HG02840 (cell line): ENCODE results near the gene HSF4.
A peak's percentile ranks its signal among the peaks of the same experiment; 100 is the strongest.

Experiments
- ATAC-seq: cut with Tn5 transposase; IDR thresholded peaks from one replicate; pipeline ENCODE4 v1.9.1; 2021; ENCODE audit warnings: mild to moderate bottlenecking, moderate library complexity, moderate number of reproducible peaks; ENCODE audit not compliant: unreplicated experiment, low FRiP score

The HSF4 gene

DNA sequence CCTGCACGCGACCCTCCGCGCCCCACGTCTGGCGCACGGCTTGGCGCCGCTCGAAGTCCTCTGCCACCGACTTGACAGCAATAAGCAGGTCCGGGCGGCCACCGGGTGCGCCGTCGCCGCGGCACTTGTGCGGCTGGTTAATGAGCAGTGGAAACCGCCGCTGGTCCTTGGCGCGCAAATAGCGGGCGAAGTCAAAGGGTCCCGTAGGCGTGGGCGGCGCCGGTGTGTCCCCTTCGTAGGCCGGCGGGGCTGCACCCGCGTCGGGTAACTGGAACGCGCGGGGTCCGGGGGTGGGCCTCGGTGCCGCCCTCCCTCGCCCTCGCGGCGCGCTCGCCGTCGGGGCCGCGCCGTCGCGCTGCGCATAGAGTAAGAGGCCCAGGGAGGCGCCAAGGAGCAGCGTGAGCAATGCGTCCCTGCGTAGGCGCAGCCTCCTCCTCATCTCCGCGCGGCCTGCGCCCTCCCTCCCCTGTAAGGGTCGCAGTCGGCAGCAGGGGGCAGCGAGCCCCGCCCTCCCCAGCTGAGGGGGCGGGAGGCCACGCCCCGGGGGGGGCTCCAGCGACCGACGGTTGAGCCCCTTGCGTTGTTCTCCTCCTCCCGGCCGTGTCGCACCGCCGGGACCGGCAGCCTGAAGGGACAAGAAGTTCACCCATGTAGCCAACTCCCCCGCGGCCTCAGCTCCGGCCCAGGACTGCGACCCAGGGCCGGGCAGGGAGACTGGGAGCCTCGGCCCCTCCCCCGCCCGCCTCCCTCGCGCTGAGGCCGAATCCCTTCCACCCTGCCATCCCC, 14.3 kb upstream of the HSF4 start:
- ATAC-seq, result no peak

DNA sequence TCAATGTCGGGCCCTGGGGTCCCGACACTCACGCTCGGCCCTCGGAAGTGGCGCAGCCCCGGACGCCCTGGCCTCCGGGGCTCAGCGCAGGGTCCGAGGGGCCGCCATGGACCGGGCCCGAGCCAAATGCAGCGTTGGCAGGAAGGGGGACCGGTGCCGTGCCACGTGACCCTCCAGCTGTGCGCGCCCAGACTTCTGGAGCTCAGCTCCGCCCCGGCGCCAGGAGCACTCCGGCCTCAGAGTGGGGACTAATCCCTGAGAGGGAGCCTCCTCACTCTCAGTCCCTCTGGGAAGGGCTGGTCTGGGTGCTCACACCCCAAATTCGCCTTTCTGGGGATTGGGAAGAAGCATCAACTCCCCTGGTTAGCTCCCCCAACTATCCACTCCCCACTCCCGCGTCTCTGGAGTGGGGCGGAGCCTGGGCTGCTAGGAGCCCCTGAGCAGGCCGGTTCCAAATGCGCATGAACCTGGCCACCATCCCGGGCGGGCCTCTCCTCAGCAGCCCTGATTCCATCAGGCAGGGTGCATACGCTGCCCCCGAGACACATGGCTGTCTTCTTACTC, 13.6 kb upstream of the HSF4 start, which contains the start of gene B3GNT9:
TSS of gene B3GNT9 (minus strand) at position 166 of the 564 bp plus-strand sequence. CDS start 513 bp downstream, outside the sequence.
- no peak for ATAC-seq

GRCh38 chr16:67151431-67152097, 13.0 kb upstream of the HSF4 start:
- no peak for ATAC-seq

DNA sequence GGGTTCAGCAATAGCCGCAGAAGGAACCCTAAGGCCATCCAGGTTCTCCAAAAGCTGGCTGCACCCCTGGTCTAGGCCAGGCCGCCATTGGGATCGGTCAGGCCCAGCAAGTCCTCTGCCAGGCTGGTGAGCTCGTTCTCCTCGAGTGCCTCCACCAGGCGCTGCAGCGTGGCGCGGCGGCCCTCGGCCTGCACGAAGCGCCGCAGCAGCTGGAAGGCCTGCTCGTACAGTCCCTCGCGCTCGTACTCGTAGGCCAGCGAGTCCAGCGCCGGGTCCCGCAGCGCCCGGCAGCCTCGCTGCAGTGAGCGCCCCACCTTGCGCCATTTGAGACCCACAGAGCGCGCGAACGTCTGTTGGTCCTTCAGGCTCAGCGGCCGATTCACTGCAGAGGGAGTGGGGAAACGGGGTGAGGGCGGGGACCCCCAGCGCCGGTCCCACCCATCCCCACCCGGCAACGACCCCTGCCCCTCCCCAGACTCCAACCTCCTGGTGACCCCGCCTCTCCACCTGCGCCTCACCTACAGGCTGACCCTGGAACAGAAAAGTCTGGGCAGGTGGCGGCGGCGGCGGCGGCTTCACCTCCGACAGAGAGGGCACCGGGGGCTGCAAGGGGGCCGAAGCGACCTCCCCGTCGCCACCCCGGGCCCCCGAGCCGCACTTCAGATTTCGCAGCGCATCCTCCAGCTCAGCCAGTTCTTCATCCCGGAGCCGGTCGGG, 9.8 kb upstream of the HSF4 start:
- ATAC-seq, result no peak

DNA sequence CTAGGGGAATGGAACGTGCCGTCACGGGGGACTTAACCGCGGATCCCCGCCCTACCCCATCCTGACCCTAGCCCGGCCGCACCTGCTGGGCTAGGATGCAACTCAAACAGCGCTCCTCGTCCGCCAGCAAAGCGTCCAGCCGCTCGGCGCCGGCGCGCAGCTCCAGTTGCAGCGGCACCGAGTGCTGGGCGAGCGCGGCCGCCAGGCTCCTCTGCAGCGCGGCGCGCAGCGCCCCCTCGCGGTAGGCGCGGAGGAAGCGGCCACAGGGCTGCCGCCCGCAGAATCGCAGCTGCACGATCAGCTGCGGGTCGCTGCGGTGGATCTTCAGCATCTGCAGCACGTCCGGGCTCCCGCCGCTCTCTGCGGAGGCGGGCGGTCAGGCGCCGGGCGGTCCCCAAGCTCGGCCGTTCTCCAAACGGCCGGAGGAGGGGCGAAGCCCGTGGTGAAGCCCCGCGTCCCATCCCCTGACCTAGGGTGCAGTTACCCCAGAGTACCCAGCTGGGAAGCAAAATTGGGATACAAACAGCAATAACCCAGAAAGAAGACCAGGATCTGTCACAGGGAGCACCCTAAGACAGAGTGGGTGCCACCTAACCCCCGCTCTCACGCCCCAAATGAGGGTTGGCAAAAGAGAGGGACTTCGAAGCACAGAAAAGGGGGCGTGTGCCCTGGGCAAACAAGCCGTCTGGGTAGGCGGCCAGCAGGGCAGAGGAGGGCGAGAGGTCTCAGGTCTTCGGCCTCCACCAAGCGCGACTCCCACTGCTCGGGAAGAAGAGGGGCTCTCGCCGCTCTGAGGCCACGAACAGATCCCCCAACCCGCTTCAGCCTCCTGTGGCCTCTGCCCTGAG, 9.0 kb upstream of the HSF4 start:
- ATAC-seq, result no peak

GRCh38 chr16:67156143-67156844, 8.3 kb upstream of the HSF4 start:
- no peak for ATAC-seq

GRCh38 chr16:67157106-67157748, 7.3 kb upstream of the HSF4 start:
- no peak for ATAC-seq

DNA sequence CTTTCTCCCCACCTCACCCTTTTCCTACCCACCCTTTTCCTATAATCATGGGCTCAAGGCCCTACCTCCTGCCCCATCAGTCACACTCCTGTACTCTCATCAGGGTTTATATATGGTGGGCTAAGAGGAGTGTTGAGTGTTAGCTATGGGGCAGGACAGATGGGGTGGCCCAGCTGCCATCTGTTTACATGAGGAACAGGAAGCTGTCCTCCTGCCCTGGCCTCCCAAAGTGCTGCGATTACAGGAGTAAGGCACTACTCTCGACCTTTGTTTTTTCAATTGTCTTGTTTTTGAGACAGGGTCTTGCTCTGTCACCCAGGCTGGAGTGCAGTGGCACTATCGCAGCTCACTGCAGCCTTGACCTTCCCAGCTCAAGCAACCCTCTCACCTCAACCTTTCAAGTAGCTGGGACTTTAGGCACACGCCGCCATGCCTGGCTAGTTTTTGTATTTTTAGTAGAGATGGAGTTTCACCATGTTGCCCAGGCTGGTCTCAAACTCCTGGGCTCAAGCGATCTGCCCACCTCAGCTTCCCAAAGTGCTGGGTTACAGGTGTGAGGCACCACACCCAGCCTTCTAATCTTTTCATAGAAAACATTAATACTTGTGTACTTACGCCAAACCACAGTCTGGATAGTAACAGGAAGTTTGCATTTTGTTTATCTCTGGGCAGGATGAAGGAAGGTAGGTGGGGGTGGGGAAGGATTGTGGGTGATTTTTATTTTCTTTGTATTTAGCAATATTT, 6.5 kb upstream of the HSF4 start:
- ATAC-seq, result no peak

GRCh38 chr16:67158637-67159600, 5.6 kb upstream of the HSF4 start:
- ATAC-seq, result peak; percentile 43

- no peak for ATAC-seq
Observed at GRCh38 chr16:67161595-67162058, 2.9 kb upstream of the HSF4 start.

DNA sequence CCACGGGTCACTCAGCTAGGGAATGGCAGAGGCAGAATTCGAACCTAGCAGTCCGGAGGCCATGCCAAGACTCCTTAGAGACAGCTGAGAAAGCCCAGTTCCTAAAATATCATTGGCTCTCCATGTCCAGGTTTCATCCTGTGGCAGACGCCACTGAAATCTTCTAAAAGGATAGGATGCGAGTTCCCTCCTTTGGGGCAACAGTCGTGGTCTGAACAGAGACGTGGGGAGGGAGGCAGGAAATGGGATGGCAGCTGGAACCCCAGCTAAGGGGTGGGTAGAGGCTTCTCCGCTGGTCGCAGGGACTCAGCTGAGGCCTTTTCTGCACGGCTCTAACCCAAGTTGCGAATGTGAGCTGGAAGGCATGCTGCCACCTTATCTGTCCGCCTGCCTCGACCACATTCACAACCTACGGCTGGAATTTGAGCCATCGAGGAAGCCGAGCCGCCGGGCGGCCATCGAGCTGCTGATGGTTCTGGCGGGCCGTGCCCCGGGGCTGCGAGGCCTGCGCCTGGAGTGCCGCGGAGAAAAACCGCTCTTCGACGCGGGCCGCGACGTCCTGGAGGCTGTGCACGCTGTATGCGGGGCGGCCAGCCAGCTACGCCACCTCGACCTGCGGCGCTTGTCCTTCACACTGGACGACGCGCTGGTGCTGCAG, 1.9 kb upstream of the HSF4 start:
- ATAC-seq, result no peak

- ATAC-seq, result no peak
Observed at GRCh38 chr16:67163164-67163998, 1.2 kb upstream of the HSF4 start.

DNA sequence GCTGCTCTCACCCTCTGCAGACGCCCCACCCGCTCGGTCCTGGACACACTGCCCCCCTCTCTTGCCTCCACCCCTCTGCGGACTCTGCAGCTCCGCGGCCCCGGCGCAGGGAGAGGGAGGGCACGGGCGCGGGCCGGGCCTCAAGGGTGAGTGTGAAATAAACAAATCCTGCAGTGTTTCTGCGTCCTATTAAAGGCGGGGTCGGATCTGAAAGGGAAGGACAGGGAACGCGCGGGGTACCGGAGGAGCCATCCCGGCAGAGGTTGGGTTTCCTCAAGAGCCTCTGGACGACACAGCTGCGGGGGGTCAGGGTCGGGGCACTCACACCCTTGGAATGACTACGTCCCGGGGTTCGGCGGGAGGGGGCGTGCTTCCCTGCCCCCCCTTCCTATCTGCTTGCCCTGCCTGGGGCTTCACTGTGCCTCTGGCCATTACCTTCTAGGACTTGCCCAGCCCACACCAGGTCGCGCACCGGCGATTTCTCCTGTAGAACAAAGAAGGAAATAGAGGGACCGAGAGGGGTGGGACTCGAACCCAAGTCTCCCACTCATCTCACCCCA, 466 bp upstream of the HSF4 start:
- ATAC-seq, result no peak

GRCh38 chr16:67165121-67166078, 855 bp downstream of the HSF4 start:
- ATAC-seq, result no peak
